ENCODE data around the gene NSRP1. TPM values are rescaled to one million over a fixed set of nuclear protein-coding genes. Genes with fewer than 3 reads are reported as not detected.

NSRP1 gene
- total RNA-seq, 1 donor from 2014 or later, result 44.2 TPM

- intact Hi-C loops (cut with micrococcal nuclease), result no loop called here
- H3K9me3 Mint-ChIP-seq, result no peaks in the 10 kb centered on the region
- no peaks in the 10 kb centered on the region for H3K36me3 Mint-ChIP-seq (ENCODE audit: low read depth)
- no peak for DNase-seq
- peaks cover 5% of the 10 kb centered on the region for H3K4me1 Mint-ChIP-seq
- no peak for ATAC-seq (ENCODE audit: low read depth)
- no peak overlapping the region for H3K27ac Mint-ChIP-seq
- H3K4me3 Mint-ChIP-seq, result no peak overlapping the region
- TF ChIP-seq, protein P1, sequence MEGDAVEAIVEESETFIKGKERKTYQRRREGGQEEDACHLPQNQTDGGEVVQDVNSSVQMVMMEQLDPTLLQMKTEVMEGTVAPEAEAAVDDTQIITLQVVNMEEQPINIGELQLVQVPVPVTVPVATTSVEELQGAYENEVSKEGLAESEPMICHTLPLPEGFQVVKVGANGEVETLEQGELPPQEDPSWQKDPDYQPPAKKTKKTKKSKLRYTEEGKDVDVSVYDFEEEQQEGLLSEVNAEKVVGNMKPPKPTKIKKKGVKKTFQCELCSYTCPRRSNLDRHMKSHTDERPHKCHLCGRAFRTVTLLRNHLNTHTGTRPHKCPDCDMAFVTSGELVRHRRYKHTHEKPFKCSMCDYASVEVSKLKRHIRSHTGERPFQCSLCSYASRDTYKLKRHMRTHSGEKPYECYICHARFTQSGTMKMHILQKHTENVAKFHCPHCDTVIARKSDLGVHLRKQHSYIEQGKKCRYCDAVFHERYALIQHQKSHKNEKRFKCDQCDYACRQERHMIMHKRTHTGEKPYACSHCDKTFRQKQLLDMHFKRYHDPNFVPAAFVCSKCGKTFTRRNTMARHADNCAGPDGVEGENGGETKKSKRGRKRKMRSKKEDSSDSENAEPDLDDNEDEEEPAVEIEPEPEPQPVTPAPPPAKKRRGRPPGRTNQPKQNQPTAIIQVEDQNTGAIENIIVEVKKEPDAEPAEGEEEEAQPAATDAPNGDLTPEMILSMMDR (IDR thresholded peaks at IDR 0.05), result no peak
- peaks cover 21% of the 10 kb centered on the region for H3K27me3 Mint-ChIP-seq
- ChIA-PET POLR2A (no interaction called here), CTCF (no interaction called here)
Measured at GRCh38 chr17:30207655-30208054, 91.0 kb downstream of the NSRP1 start.

- no peak for DNase-seq
Measured at GRCh38 chr17:30208214-30208613, 91.6 kb downstream of the NSRP1 start.

GRCh38 chr17:30209930-30210329 lies 93.3 kb downstream of the NSRP1 start:
- TF ChIP-seq, protein P1 (IDR thresholded peaks at IDR 0.05), result no peak
- peaks cover 9% of the 10 kb centered on the region for H3K4me1 Mint-ChIP-seq
- H3K36me3 Mint-ChIP-seq (ENCODE audit: low read depth), result no peaks in the 10 kb centered on the region
- CTCF ChIA-PET, result no interaction called here
- H3K9me3 Mint-ChIP-seq, result no peaks in the 10 kb centered on the region
- ATAC-seq (ENCODE audit: low read depth) (no peak), DNase-seq (no peak)
- POLR2A ChIA-PET, result no interaction called here
- intact Hi-C loops (cut with micrococcal nuclease), result no loop called here
- peaks cover 9% of the 10 kb centered on the region for H3K27me3 Mint-ChIP-seq
- no peak overlapping the region for H3K4me3 Mint-ChIP-seq
- no peak overlapping the region for H3K27ac Mint-ChIP-seq

More at GRCh38 chr17:30208214-30208613, 91.6 kb downstream of the NSRP1 start:
- Mint-ChIP-seq H3K36me3 (ENCODE audit: low read depth) (no peaks in the 10 kb centered on the region), H3K27me3 (peaks cover 16% of the 10 kb centered on the region), H3K27ac (no peak overlapping the region), H3K4me1 (peaks cover 9% of the 10 kb centered on the region), H3K4me3 (no peak overlapping the region), H3K9me3 (no peaks in the 10 kb centered on the region)
- TF ChIP-seq, protein P1 (IDR thresholded peaks at IDR 0.05), result no peak
- ChIA-PET POLR2A (no interaction called here), CTCF (no interaction called here)
- no peak for ATAC-seq (ENCODE audit: low read depth)
- intact Hi-C loops (cut with micrococcal nuclease), result no loop called here

- no peak for DNase-seq
- Mint-ChIP-seq H3K4me1 (peaks cover 9% of the 10 kb centered on the region), H3K9me3 (no peaks in the 10 kb centered on the region), H3K36me3 (ENCODE audit: low read depth) (no peaks in the 10 kb centered on the region), H3K27ac (no peak overlapping the region), H3K4me3 (no peak overlapping the region), H3K27me3 (peaks cover 9% of the 10 kb centered on the region)
- POLR2A ChIA-PET, result no interaction called here
- TF ChIP-seq, protein P1 (IDR thresholded peaks at IDR 0.05), result no peak
- ATAC-seq (ENCODE audit: low read depth), result no peak
- intact Hi-C loops (cut with micrococcal nuclease), result no loop called here
- CTCF ChIA-PET, result no interaction called here
Measured at GRCh38 chr17:30210366-30210765, 93.8 kb downstream of the NSRP1 start.

DNA sequence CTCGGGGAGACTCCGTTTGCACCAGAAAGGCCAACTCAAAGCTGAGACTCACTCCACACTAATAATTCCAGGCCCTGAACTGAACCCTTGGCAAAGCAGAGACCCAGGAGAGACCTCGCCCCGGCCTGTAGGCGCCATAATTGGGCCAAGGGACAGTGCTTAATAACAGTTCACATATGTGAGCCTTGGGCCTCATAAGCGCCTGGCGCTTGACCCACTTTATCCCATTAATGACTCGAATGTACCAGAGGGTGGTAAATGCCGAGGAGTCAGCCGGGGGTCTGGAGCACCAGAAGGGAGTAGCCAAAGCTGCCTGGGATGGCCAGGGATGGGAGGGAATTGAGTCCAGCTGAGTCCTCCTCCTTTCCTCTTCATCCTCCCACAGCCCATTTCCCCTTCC lies 94.3 kb downstream of the NSRP1 start:
- ATAC-seq (ENCODE audit: low read depth), result no peak
- POLR2A ChIA-PET, result no interaction called here
- peaks cover 9% of the 10 kb centered on the region for H3K4me1 Mint-ChIP-seq

More for the DNA sequence above, 94.3 kb downstream of the NSRP1 start:
- CTCF ChIA-PET, result no interaction called here
- Mint-ChIP-seq H3K27me3 (peaks cover 7% of the 10 kb centered on the region), H3K4me3 (no peak overlapping the region), H3K9me3 (no peaks in the 10 kb centered on the region), H3K27ac (no peak overlapping the region), H3K36me3 (ENCODE audit: low read depth) (no peaks in the 10 kb centered on the region)
- DNase-seq, result no peak
- TF ChIP-seq, protein P1 (IDR thresholded peaks at IDR 0.05), result no peak
- intact Hi-C loops (cut with micrococcal nuclease), result no loop called here
